Measurements from ENCODE around the gene TENT5C.

TENT5C gene

GRCh38 chr1:117634631-117635030 lies 28.8 kb downstream of the TENT5C start:
- H3K36me3 ChIP-seq (ENCODE audit: control insufficient read depth in 1 of 2, insufficient read depth in 2 of 2, low read depth in 1 of 2, low read length in 2 of 2): no peaks in the 10 kb centered on the region
- DNase-seq: no peak
- no peak overlapping the region for H2BK15ac ChIP-seq (ENCODE audit: low read depth, poor library complexity, severe bottlenecking)
- no peak overlapping the region for H3K4ac ChIP-seq (ENCODE audit: low read depth in 1 of 2, low read length in 2 of 2)
- no peaks in the 10 kb centered on the region for H3K4me1 ChIP-seq (ENCODE audit: control insufficient read depth, insufficient read depth, low read depth, low read length)
- H3K9ac ChIP-seq (ENCODE audit: low read length): no peak overlapping the region
- H3K18ac ChIP-seq (ENCODE audit: low read depth in 1 of 2, low read length in 2 of 2): no peak overlapping the region
- H3K27me3 ChIP-seq (ENCODE audit: control insufficient read depth in 1 of 2, insufficient read depth in 1 of 2, low read length in 2 of 2): peaks cover 33 to 55% of the 10 kb centered on the region in 2 experiments
- no peak overlapping the region for H4K91ac ChIP-seq (ENCODE audit: low read length)
- H3K79me1 ChIP-seq (replicated peaks; ENCODE audit: low read length, poor library complexity, severe bottlenecking): no peaks in the 10 kb centered on the region
- H3K14ac ChIP-seq (ENCODE audit: low read length in 2 of 2): no peak overlapping the region
- no peak overlapping the region for H4K8ac ChIP-seq (ENCODE audit: low read length)
- no peak overlapping the region for H2BK120ac ChIP-seq (ENCODE audit: low read depth, low read length)
- H2AK5ac ChIP-seq (ENCODE audit: low read length, severe bottlenecking): no peak overlapping the region
- no peak overlapping the region for H3K23ac ChIP-seq (ENCODE audit: low read length in 2 of 2)
- H2AFZ ChIP-seq (ENCODE audit: low read depth, low read length): no peak overlapping the region
- H3K27ac ChIP-seq (ENCODE audit: low read length, poor library complexity, severe bottlenecking): no peak overlapping the region
- WGBS: 73% methylated on average over 3 of the region's 3 CpGs
- no peak overlapping the region for H3K4me3 ChIP-seq (ENCODE audit: insufficient read depth in 1 of 2, low read depth in 1 of 2, low read length in 2 of 2)
- H3K4me2 ChIP-seq (ENCODE audit: low read length, poor library complexity, severe bottlenecking): no peak overlapping the region
- H2BK12ac ChIP-seq (ENCODE audit: low read length in 2 of 2): no peak overlapping the region
- no peak overlapping the region for H2BK5ac ChIP-seq (ENCODE audit: low read depth, low read length, poor library complexity, severe bottlenecking)
- H3K9me3 ChIP-seq (ENCODE audit: control insufficient read depth, low read length): no peaks in the 10 kb centered on the region

GRCh38 chr1:117635805-117636204 lies 30.0 kb downstream of the TENT5C start:
- no peak overlapping the region for H2AFZ ChIP-seq (ENCODE audit: low read depth, low read length)
- H3K14ac ChIP-seq (ENCODE audit: low read length in 2 of 2): no peak overlapping the region
- no peak overlapping the region for H4K91ac ChIP-seq (ENCODE audit: low read length)
- no peak overlapping the region for H4K8ac ChIP-seq (ENCODE audit: low read length)
- H2AK5ac ChIP-seq (ENCODE audit: low read length, severe bottlenecking): no peak overlapping the region
- 98% methylated on average over 3 of the region's 3 CpGs for WGBS
- no peak overlapping the region for H2BK15ac ChIP-seq (ENCODE audit: low read depth, poor library complexity, severe bottlenecking)
- H3K4ac ChIP-seq (ENCODE audit: low read depth in 1 of 2, low read length in 2 of 2): no peak overlapping the region
- H3K9ac ChIP-seq (ENCODE audit: low read length): no peak overlapping the region
- H2BK12ac ChIP-seq (ENCODE audit: low read length in 2 of 2): no peak overlapping the region
- H3K23ac ChIP-seq (ENCODE audit: low read length in 2 of 2): no peak overlapping the region
- H3K4me2 ChIP-seq (ENCODE audit: low read length, poor library complexity, severe bottlenecking): no peak overlapping the region
- H3K9me3 ChIP-seq (ENCODE audit: control insufficient read depth, low read length): no peaks in the 10 kb centered on the region
- H3K4me1 ChIP-seq (ENCODE audit: control insufficient read depth, insufficient read depth, low read depth, low read length): no peaks in the 10 kb centered on the region
- H3K18ac ChIP-seq (ENCODE audit: low read depth in 1 of 2, low read length in 2 of 2): no peak overlapping the region
- no peak overlapping the region for H3K27ac ChIP-seq (ENCODE audit: low read length, poor library complexity, severe bottlenecking)
- H3K79me1 ChIP-seq (replicated peaks; ENCODE audit: low read length, poor library complexity, severe bottlenecking): no peaks in the 10 kb centered on the region
- peaks cover 33 to 51% of the 10 kb centered on the region in 2 experiments for H3K27me3 ChIP-seq (ENCODE audit: control insufficient read depth in 1 of 2, insufficient read depth in 1 of 2, low read length in 2 of 2)
- H2BK5ac ChIP-seq (ENCODE audit: low read depth, low read length, poor library complexity, severe bottlenecking): no peak overlapping the region
- no peak for DNase-seq
- H3K4me3 ChIP-seq (ENCODE audit: insufficient read depth in 1 of 2, low read depth in 1 of 2, low read length in 2 of 2): no peak overlapping the region
- no peak overlapping the region for H2BK120ac ChIP-seq (ENCODE audit: low read depth, low read length)
- H3K36me3 ChIP-seq (ENCODE audit: control insufficient read depth in 1 of 2, insufficient read depth in 2 of 2, low read depth in 1 of 2, low read length in 2 of 2): no peaks in the 10 kb centered on the region

GRCh38 chr1:117636637-117637425 lies 31.0 kb downstream of the TENT5C start:
- H4K91ac ChIP-seq (ENCODE audit: low read length): no peak overlapping the region
- H3K14ac ChIP-seq (ENCODE audit: low read length in 2 of 2): no peak overlapping the region
- no peaks in the 10 kb centered on the region for H3K79me1 ChIP-seq (replicated peaks; ENCODE audit: low read length, poor library complexity, severe bottlenecking)
- H3K4me1 ChIP-seq (ENCODE audit: control insufficient read depth, insufficient read depth, low read depth, low read length): no peaks in the 10 kb centered on the region
- no peak overlapping the region for H3K4me3 ChIP-seq (ENCODE audit: insufficient read depth in 1 of 2, low read depth in 1 of 2, low read length in 2 of 2)
- no peak for DNase-seq
- H3K18ac ChIP-seq (ENCODE audit: low read depth in 1 of 2, low read length in 2 of 2): no peak overlapping the region
- no peak overlapping the region for H2AFZ ChIP-seq (ENCODE audit: low read depth, low read length)
- H2BK12ac ChIP-seq (ENCODE audit: low read length in 2 of 2): no peak overlapping the region
- no peak overlapping the region for H3K23ac ChIP-seq (ENCODE audit: low read length in 2 of 2)
- H3K4ac ChIP-seq (ENCODE audit: low read depth in 1 of 2, low read length in 2 of 2): no peak overlapping the region
- H2AK5ac ChIP-seq (ENCODE audit: low read length, severe bottlenecking): no peak overlapping the region
- peaks cover 34 to 44% of the 10 kb centered on the region in 2 experiments for H3K27me3 ChIP-seq (ENCODE audit: control insufficient read depth in 1 of 2, insufficient read depth in 1 of 2, low read length in 2 of 2)
- H3K4me2 ChIP-seq (ENCODE audit: low read length, poor library complexity, severe bottlenecking): no peak overlapping the region
- H3K27ac ChIP-seq (ENCODE audit: low read length, poor library complexity, severe bottlenecking): no peak overlapping the region
- no peak overlapping the region for H2BK5ac ChIP-seq (ENCODE audit: low read depth, low read length, poor library complexity, severe bottlenecking)
- no peak overlapping the region for H2BK120ac ChIP-seq (ENCODE audit: low read depth, low read length)
- H3K36me3 ChIP-seq (ENCODE audit: control insufficient read depth in 1 of 2, insufficient read depth in 2 of 2, low read depth in 1 of 2, low read length in 2 of 2): no peaks in the 10 kb centered on the region
- no peak overlapping the region for H3K9ac ChIP-seq (ENCODE audit: low read length)
- no peak overlapping the region for H2BK15ac ChIP-seq (ENCODE audit: low read depth, poor library complexity, severe bottlenecking)
- 95% methylated on average over 7 of the region's 8 CpGs for WGBS
- no peak overlapping the region for H4K8ac ChIP-seq (ENCODE audit: low read length)
- H3K9me3 ChIP-seq (ENCODE audit: control insufficient read depth, low read length): no peaks in the 10 kb centered on the region

- H3K4me1 ChIP-seq (ENCODE audit: control insufficient read depth, insufficient read depth, low read depth, low read length): no peaks in the 10 kb centered on the region
Observed at GRCh38 chr1:117638141-117638540, 32.3 kb downstream of the TENT5C start.

More at GRCh38 chr1:117638141-117638540, 32.3 kb downstream of the TENT5C start:
- no peak overlapping the region for H2BK5ac ChIP-seq (ENCODE audit: low read depth, low read length, poor library complexity, severe bottlenecking)
- no peak overlapping the region for H2BK15ac ChIP-seq (ENCODE audit: low read depth, poor library complexity, severe bottlenecking)
- whole genome bisulfite sequencing: 23% methylated on average over 1 of the region's 1 CpG
- no peak overlapping the region for H3K18ac ChIP-seq (ENCODE audit: low read depth in 1 of 2, low read length in 2 of 2)
- no peak overlapping the region for H2AFZ ChIP-seq (ENCODE audit: low read depth, low read length)
- no peak overlapping the region for H3K27ac ChIP-seq (ENCODE audit: low read length, poor library complexity, severe bottlenecking)
- no peak overlapping the region for H3K9ac ChIP-seq (ENCODE audit: low read length)
- H3K4me2 ChIP-seq (ENCODE audit: low read length, poor library complexity, severe bottlenecking): no peak overlapping the region
- H2BK120ac ChIP-seq (ENCODE audit: low read depth, low read length): no peak overlapping the region
- H3K4ac ChIP-seq (ENCODE audit: low read depth in 1 of 2, low read length in 2 of 2): no peak overlapping the region
- peaks cover 34 to 42% of the 10 kb centered on the region in 2 experiments for H3K27me3 ChIP-seq (ENCODE audit: control insufficient read depth in 1 of 2, insufficient read depth in 1 of 2, low read length in 2 of 2)
- H4K91ac ChIP-seq (ENCODE audit: low read length): no peak overlapping the region
- H3K9me3 ChIP-seq (ENCODE audit: control insufficient read depth, low read length): no peaks in the 10 kb centered on the region
- H3K4me3 ChIP-seq (ENCODE audit: insufficient read depth in 1 of 2, low read depth in 1 of 2, low read length in 2 of 2): no peak overlapping the region
- no peak overlapping the region for H2AK5ac ChIP-seq (ENCODE audit: low read length, severe bottlenecking)
- H2BK12ac ChIP-seq (ENCODE audit: low read length in 2 of 2): no peak overlapping the region
- no peak overlapping the region for H3K23ac ChIP-seq (ENCODE audit: low read length in 2 of 2)
- DNase-seq: no peak
- no peaks in the 10 kb centered on the region for H3K36me3 ChIP-seq (ENCODE audit: control insufficient read depth in 1 of 2, insufficient read depth in 2 of 2, low read depth in 1 of 2, low read length in 2 of 2)
- H3K79me1 ChIP-seq (replicated peaks; ENCODE audit: low read length, poor library complexity, severe bottlenecking): no peaks in the 10 kb centered on the region
- H4K8ac ChIP-seq (ENCODE audit: low read length): no peak overlapping the region
- H3K14ac ChIP-seq (ENCODE audit: low read length in 2 of 2): no peak overlapping the region

Data from mesenchymal stem cell (in vitro differentiated cells and primary cell).